Endothelial cell (in vitro differentiated cells): ENCODE results near the gene ZNF385B. TPM values are rescaled to one million over a fixed set of nuclear protein-coding genes. Genes with fewer than 3 reads are reported as not detected.

Experiments used
- DNase-seq: peaks from one replicate; pipeline ENCODE4 v3.0.0; 2021; ENCODE audit warnings: low spot score
- H3K27ac Mint-ChIP-seq: one replicate; pipeline ENCODE4 v1.8.0; 2021; ENCODE audit warnings: mixed read lengths, inconsistent platforms; ENCODE audit not compliant: unreplicated experiment
- H3K27me3 Mint-ChIP-seq: one replicate; pipeline ENCODE4 v1.8.0; 2021; ENCODE audit warnings: mild to moderate bottlenecking, moderate library complexity, mixed read lengths, inconsistent platforms; ENCODE audit not compliant: unreplicated experiment
- H3K36me3 Mint-ChIP-seq: one replicate; pipeline ENCODE4 v1.8.0; 2021; ENCODE audit warnings: mild to moderate bottlenecking, low read depth, mixed read lengths, inconsistent platforms; ENCODE audit not compliant: unreplicated experiment
- H3K4me1 Mint-ChIP-seq: one replicate; pipeline ENCODE4 v1.8.0; 2021; ENCODE audit warnings: mild to moderate bottlenecking, mixed read lengths, inconsistent platforms; ENCODE audit not compliant: unreplicated experiment
- H3K4me3 Mint-ChIP-seq: one replicate; pipeline ENCODE4 v1.8.0; 2021; ENCODE audit warnings: mild to moderate bottlenecking, mixed read lengths, inconsistent platforms; ENCODE audit not compliant: unreplicated experiment
- H3K9me3 Mint-ChIP-seq: one replicate; pipeline ENCODE4 v1.8.0; 2021; ENCODE audit warnings: mixed read lengths, inconsistent platforms; ENCODE audit not compliant: unreplicated experiment
- CTCF ChIP-seq: fragments of 200-600 bp; sonication (generic); IDR thresholded peaks from one replicate; pipeline ENCODE4 v1.5.0; 2021; ENCODE audit warnings: antibody characterized with exemption; ENCODE audit not compliant: unreplicated experiment
- total RNA-seq: library from RNA; stranded (reverse); fragmentation: NEBNext Ultra II Directional; extraction: Animal tissue kit (Norgen Biotek cat#: 25700); gene quantifications from one replicate; pipeline ENCODE4 v1.2.1, GENCODE V29; 2021; ENCODE audit not compliant: unreplicated experiment

Gene ZNF385B
- total RNA-seq, 1 donor from 2014 or later = 0.49 TPM

- H3K27ac Mint-ChIP-seq = no peak overlapping the region
- no peak for DNase-seq
- H3K4me3 Mint-ChIP-seq = no peak overlapping the region
- H3K9me3 Mint-ChIP-seq = no peaks in the 10 kb centered on the region
- no peak for TF ChIP-seq CTCF
- no peaks in the 10 kb centered on the region for H3K4me1 Mint-ChIP-seq
- H3K36me3 Mint-ChIP-seq = no peaks in the 10 kb centered on the region
- H3K27me3 Mint-ChIP-seq = no peaks in the 10 kb centered on the region
Measured at GRCh38 chr2:179602452-179602851, 259.0 kb downstream of the ZNF385B start.

- H3K27ac Mint-ChIP-seq = no peak overlapping the region
- DNase-seq = no peak
- no peak overlapping the region for H3K4me3 Mint-ChIP-seq
- H3K9me3 Mint-ChIP-seq = no peaks in the 10 kb centered on the region
- no peak for TF ChIP-seq CTCF
- H3K4me1 Mint-ChIP-seq = no peaks in the 10 kb centered on the region
- H3K36me3 Mint-ChIP-seq = no peaks in the 10 kb centered on the region
- H3K27me3 Mint-ChIP-seq = no peaks in the 10 kb centered on the region
Measured at GRCh38 chr2:179596018-179596417, 265.4 kb downstream of the ZNF385B start.

GRCh38 chr2:179595284-179595683 is 266.1 kb downstream of the ZNF385B start:
- peak; percentile 6 for DNase-seq
- Mint-ChIP-seq H3K9me3 (no peaks in the 10 kb centered on the region), H3K4me3 (no peak overlapping the region), H3K27me3 (no peaks in the 10 kb centered on the region), H3K4me1 (no peaks in the 10 kb centered on the region), H3K27ac (no peak overlapping the region), H3K36me3 (no peaks in the 10 kb centered on the region)
- TF ChIP-seq CTCF = no peak

- H3K9me3 Mint-ChIP-seq = no peaks in the 10 kb centered on the region
- DNase-seq = no peak
- H3K4me3 Mint-ChIP-seq = no peak overlapping the region
- H3K36me3 Mint-ChIP-seq = no peaks in the 10 kb centered on the region
- no peak overlapping the region for H3K27ac Mint-ChIP-seq
- TF ChIP-seq CTCF = no peak
- H3K27me3 Mint-ChIP-seq = no peaks in the 10 kb centered on the region
- H3K4me1 Mint-ChIP-seq = no peaks in the 10 kb centered on the region
Measured at GRCh38 chr2:179594268-179595112, 266.9 kb downstream of the ZNF385B start.

- Mint-ChIP-seq H3K4me3 (no peak overlapping the region), H3K27ac (no peak overlapping the region), H3K27me3 (no peaks in the 10 kb centered on the region), H3K36me3 (no peaks in the 10 kb centered on the region), H3K4me1 (no peaks in the 10 kb centered on the region), H3K9me3 (no peaks in the 10 kb centered on the region)
- no peak for TF ChIP-seq CTCF
- no peak for DNase-seq
Measured at GRCh38 chr2:179593323-179593722, 268.1 kb downstream of the ZNF385B start.
